Transverse colon (tissue), 4 donors: Measurements from ENCODE around the gene THBS2. TPM values are rescaled to one million over a fixed set of nuclear protein-coding genes. Genes with fewer than 3 reads are reported as not detected.
"Not testable (repeated sequence)": the region's sequence is repeated elsewhere in the genome, so short reads cannot be mapped to it uniquely, and the experiment has no call there.

Experiments
- DNase-seq: peaks from one replicate; pipeline ENCODE4 v3.0.0-alpha.2; 2019
- H3K27ac ChIP-seq, 4 donors: fragments of 200-600 bp; sonication (generic); 2 replicates each; pipeline ENCODE4 v1.5.1; 2016 to 2018; ENCODE audit warnings: inconsistent platforms in 4 of 4
- H3K27me3 ChIP-seq: fragments of 200-600 bp; sonication (generic); 2 replicates; pipeline ENCODE4 v1.5.1; 2017; ENCODE audit warnings: inconsistent platforms
- H3K36me3 ChIP-seq, 4 donors: fragments of 200-600 bp; sonication (generic); 2 replicates each; pipeline ENCODE4 v1.5.1; 2017 to 2019; ENCODE audit warnings: inconsistent platforms in 4 of 4
- H3K4me1 ChIP-seq, 4 donors: fragments of 200-600 bp; sonication (generic); 2 replicates each; pipeline ENCODE4 v1.5.1; 2017 to 2020; ENCODE audit warnings: inconsistent platforms in 4 of 4
- H3K4me3 ChIP-seq, 4 donors: fragments of 200-600 bp; sonication (generic); 1 replicate in 1 of 4; 2 replicates in 3 of 4; pipeline versions ENCODE4 v1.5.1 to v1.6.1; 2017 to 2019; ENCODE audit warnings: inconsistent platforms in 4 of 4
- H3K9me3 ChIP-seq, 2 donors: fragments of 200-600 bp; sonication (generic); 2 replicates each; pipeline ENCODE4 v1.5.1; 2017 to 2019; ENCODE audit warnings: inconsistent platforms in 2 of 2
- EP300 ChIP-seq: sonication (generic); formaldehyde crosslinking; IDR thresholded peaks from one replicate; pipeline ENCODE4 v1.6.1; 2017; ENCODE audit warnings: antibody characterized with exemption, low read depth
- POLR2A ChIP-seq: fragments of 450-650 bp; IDR thresholded peaks from one replicate; pipeline ENCODE4 v1.6.1; 2016; ENCODE audit warnings: antibody characterized with exemption, mild to moderate bottlenecking, moderate library complexity
- POLR2AphosphoS5 ChIP-seq, 3 donors: sonication (generic); formaldehyde crosslinking; IDR thresholded peaks; one replicate each; pipeline ENCODE4 v1.6.1; 2016; ENCODE audit warnings: antibody characterized with exemption in 3 of 3
- WGBS, 2 donors: methylation state at CpG; one replicate each; pipeline ENCODE4 v1.1.5; 2018; ENCODE audit warnings: low coverage in 1 of 2; 5-methylcytosine and 5-hydroxymethylcytosine counted together
- in situ Hi-C, 4 donors: fragments of 200-750 bp; cut with MboI; loops; one replicate each; pipeline versions ENCODE4 v1.15.0 to v1.15.1; 2017; ENCODE audit warnings: low sequenced_read_pairs in 3 of 4, low pct_ligation_motif_present in 1 of 4, low pct_unique_long_range_greater_than_20kb in 1 of 4
- intact Hi-C: fragments of 100-400 bp; cut with DNase I; formaldehyde crosslinking; loops from one replicate; pipeline ENCODE4 v1.15.1; 2023; ENCODE audit warnings: low total_unique reads
- total RNA-seq, 4 donors: library from RNA; depleted of rRNA; stranded (reverse); fragments of >200 nt; gene quantifications; one replicate each; pipeline ENCODE4 v1.1.0, GENCODE V29; 2016
- TF ChIP-seq, protein P1 (sequence below), 5 experiments: fragments of 200-600 bp in 3 of 5; fragments of 450-650 bp in 2 of 5; sonication (generic) in 3 of 5; IDR thresholded peaks; 1 replicate in 2 of 5; 2 replicates in 3 of 5; pipeline ENCODE4 v1.5.1; 2016 to 2017; ENCODE audit warnings: antibody characterized with exemption in 5 of 5, inconsistent platforms in 3 of 5, mild to moderate bottlenecking in 2 of 5, moderate library complexity in 1 of 5

THBS2 gene
- total RNA-seq, result 10 to 100 TPM; 11.5 to 25.5 (median 18.1) TPM

DNA sequence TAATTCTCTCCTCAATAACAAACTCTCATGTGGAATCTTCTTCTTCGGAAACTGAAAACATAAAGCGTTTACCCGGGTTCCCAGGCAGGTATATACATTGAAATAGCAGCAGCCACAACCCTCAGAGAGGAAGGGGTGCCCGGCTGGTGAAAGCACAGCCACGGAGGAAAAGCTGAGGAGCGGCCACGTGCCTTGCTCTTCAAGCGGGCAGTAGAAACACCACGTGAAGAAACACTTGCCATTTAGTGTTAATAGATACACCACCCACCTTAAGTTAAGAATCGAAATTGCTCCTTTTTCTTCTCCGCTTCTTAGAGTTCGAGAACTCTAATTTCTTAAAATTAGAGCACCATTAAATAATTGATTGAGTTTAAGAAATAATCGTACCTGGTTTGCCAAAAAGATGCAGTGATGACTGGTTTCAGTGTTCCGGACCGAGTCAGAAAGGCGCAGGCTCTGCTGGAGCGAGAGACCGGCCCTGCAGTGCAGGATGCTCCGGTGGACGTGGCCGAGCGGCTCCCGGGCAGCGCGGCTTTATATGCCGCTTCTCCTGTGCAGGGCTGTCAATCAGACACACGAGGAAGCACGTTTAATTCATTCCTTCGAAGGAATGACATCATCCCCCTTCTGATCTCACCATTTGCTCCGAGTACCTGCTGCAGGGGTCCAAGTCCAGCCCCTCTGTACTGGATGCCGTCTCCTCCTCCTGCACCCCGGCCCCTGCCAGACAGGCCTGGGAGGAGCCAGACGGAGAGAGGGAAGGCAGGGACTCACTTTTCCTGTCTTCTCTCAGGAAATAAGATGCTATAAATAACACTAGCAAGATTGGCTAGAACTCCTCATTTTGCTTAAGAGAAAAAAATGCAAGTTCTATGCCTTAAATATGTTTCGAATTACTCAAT is at the start of gene THBS2:
THBS2 (minus strand) TSS at position 510 of the 902 bp plus-strand sequence. CDS start 3,062 bp downstream, outside the sequence.
- Histone ChIP-seq H3K9me3 (no peaks in the 10 kb centered on the region), H3K27me3 (peaks cover 43% of the 10 kb centered on the region), H3K27ac (peak within 1 kb of the TSS; percentile 16 to 77 (median 43)), H3K4me1 (peaks cover 0 to 6% (median 0%) of the 10 kb centered on the region in 4 donors), H3K36me3 (no peaks in the 10 kb centered on the region), H3K4me3 (peak within 1 kb of the TSS in 3 of 4 donors; percentile 7 to 35 (median 13))
- DNase-seq, result peak; percentile 24
- in situ Hi-C loops, result no loop called here
- TF ChIP-seq, protein P1, sequence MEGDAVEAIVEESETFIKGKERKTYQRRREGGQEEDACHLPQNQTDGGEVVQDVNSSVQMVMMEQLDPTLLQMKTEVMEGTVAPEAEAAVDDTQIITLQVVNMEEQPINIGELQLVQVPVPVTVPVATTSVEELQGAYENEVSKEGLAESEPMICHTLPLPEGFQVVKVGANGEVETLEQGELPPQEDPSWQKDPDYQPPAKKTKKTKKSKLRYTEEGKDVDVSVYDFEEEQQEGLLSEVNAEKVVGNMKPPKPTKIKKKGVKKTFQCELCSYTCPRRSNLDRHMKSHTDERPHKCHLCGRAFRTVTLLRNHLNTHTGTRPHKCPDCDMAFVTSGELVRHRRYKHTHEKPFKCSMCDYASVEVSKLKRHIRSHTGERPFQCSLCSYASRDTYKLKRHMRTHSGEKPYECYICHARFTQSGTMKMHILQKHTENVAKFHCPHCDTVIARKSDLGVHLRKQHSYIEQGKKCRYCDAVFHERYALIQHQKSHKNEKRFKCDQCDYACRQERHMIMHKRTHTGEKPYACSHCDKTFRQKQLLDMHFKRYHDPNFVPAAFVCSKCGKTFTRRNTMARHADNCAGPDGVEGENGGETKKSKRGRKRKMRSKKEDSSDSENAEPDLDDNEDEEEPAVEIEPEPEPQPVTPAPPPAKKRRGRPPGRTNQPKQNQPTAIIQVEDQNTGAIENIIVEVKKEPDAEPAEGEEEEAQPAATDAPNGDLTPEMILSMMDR (IDR thresholded peaks at IDR 0.05), result no peak
- TF ChIP-seq EP300 (no peak), POLR2AphosphoS5 (IDR thresholded peaks at IDR 0.05) (peak; percentile 50 to 69 (median 59)), POLR2A (peak; percentile 20)
- WGBS, 2 donors, result 6 to 13% methylated on average over 13 to 34 of the region's 34 CpGs
- intact Hi-C loops, result loop anchor here (5.0 kb wide), 1 partner anchor 576 kb away; no protein-coding TSS in a partner anchor

- H3K36me3 ChIP-seq, result no peaks in the 10 kb centered on the region
- in situ Hi-C loops (no loop called here), intact Hi-C loops (no loop called here)
- no peak overlapping the region for H3K4me3 ChIP-seq
- no peaks in the 10 kb centered on the region for H3K27me3 ChIP-seq
- WGBS, 2 donors, result 50 to 56% methylated on average over 2 to 3 of the region's 3 CpGs
- no peaks in the 10 kb centered on the region for H3K4me1 ChIP-seq
- H3K9me3 ChIP-seq, result no peaks in the 10 kb centered on the region
- no peak for DNase-seq
- TF ChIP-seq POLR2A (no peak), EP300 (no peak), POLR2AphosphoS5 (IDR thresholded peaks at IDR 0.05) (no peak)
- TF ChIP-seq, protein P1 (IDR thresholded peaks at IDR 0.05), result no peak
- no peak overlapping the region for H3K27ac ChIP-seq
Observed at GRCh38 chr6:169302716-169303115, 49.1 kb upstream of the THBS2 start.

DNA sequence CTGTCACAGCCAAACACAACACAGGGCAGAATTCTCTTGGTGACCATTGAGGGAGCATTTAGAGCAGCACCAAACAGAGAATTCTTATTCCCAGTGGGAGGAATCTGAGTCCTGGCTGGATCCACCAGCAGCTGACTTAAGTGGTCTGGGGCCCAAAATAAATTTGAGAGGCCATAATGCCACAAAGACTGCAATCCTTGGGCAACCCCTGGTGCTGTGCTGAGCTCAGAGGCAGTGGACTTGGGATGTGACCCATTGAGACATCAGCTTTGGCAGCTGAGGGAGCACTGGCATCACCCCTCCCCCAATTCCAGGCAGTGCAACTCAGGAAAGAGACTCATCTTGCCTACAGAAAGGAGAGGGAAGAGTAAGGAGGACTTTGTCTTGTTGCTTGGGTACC is 48.6 kb upstream of the THBS2 start:
- H3K4me1 ChIP-seq, result no peaks in the 10 kb centered on the region
- H3K9me3 ChIP-seq, result no peaks in the 10 kb centered on the region
- H3K36me3 ChIP-seq, result no peaks in the 10 kb centered on the region
- no peaks in the 10 kb centered on the region for H3K27me3 ChIP-seq
- in situ Hi-C loops (no loop called here), intact Hi-C loops (no loop called here)
- no peak overlapping the region for H3K27ac ChIP-seq
- no peak for DNase-seq
- TF ChIP-seq POLR2AphosphoS5 (IDR thresholded peaks at IDR 0.05) (no peak), EP300 (no peak), POLR2A (no peak)
- TF ChIP-seq, protein P1 (IDR thresholded peaks at IDR 0.05), result no peak
- H3K4me3 ChIP-seq, result no peak overlapping the region

GRCh38 chr6:169300916-169301315 is 47.3 kb upstream of the THBS2 start:
- Histone ChIP-seq H3K36me3 (no peaks in the 10 kb centered on the region), H3K4me3 (no peak overlapping the region), H3K9me3 (no peaks in the 10 kb centered on the region), H3K27ac (no peak overlapping the region), H3K27me3 (no peaks in the 10 kb centered on the region), H3K4me1 (no peaks in the 10 kb centered on the region)
- in situ Hi-C loops (no loop called here), intact Hi-C loops (no loop called here)
- no peak for TF ChIP-seq EP300
- TF ChIP-seq, protein P1 (IDR thresholded peaks at IDR 0.05), result no peak
- DNase-seq, result no peak
- 72 to 78% methylated on average over 4 of the region's 4 CpGs for WGBS, 2 donors

DNA sequence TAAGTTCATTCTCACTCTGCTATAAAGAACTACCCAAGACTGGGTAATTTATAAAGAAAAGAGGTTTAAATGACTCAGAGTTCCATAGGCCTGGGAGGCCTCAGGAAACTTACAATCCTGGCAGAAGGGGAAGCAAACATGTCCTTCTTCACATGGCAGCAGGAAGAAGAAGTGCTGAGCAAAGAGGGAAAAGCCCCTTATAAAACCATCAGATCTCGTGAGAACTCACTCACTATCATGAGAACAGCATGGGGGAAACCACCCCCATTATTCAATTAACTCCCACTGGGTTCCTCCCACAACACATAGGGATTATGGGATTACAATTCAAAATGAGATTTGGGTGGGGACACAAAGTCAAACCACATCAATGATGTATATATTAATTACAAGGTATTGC is 45.0 kb upstream of the THBS2 start:
- DNase-seq, in situ Hi-C loops, H3K9me3 ChIP-seq, H3K27ac ChIP-seq, H3K27me3 ChIP-seq, H3K4me1 ChIP-seq, H3K36me3 ChIP-seq, intact Hi-C loops, H3K4me3 ChIP-seq: not testable (repeated sequence)
- 68% methylated on average over 1 of the region's 1 CpG; no CpG with 5 or more reads in 1 of the 2 donors for WGBS, 2 donors
